Fibroblast of lung (primary cell): ENCODE results near the gene NFATC2. TPM values are rescaled to one million over a fixed set of nuclear protein-coding genes. Genes with fewer than 3 reads are reported as not detected.
"Not testable (repeated sequence)": the region's sequence is repeated elsewhere in the genome, so short reads cannot be mapped to it uniquely, and the experiment has no call there.

Experiments
- DNase-seq, 2 donors: peaks; one replicate each; pipeline versions ENCODE4 v3.0.0 to v3.0.0-alpha.2; 2010; ENCODE audit warnings: low read depth in 2 of 2
- H2AFZ ChIP-seq: 2 replicates; pipeline ENCODE4 v1.5.1; 2012; ENCODE audit warnings: low read length, control low read depth, inconsistent platforms
- H3K27ac ChIP-seq: 2 replicates; pipeline ENCODE4 v1.5.1; 2011; ENCODE audit warnings: low read length, control low read depth; ENCODE audit not compliant: insufficient read depth
- H3K27me3 ChIP-seq: 2 replicates; pipeline ENCODE4 v1.5.1; 2011; ENCODE audit warnings: mild to moderate bottlenecking, low read length; ENCODE audit not compliant: control insufficient read depth, insufficient read depth
- H3K36me3 ChIP-seq: 2 replicates; pipeline ENCODE4 v1.5.1; 2011; ENCODE audit warnings: low read length; ENCODE audit not compliant: control insufficient read depth, insufficient read depth
- H3K4me1 ChIP-seq: 2 replicates; pipeline ENCODE4 v1.5.1; 2011; ENCODE audit warnings: low read length; ENCODE audit not compliant: control insufficient read depth, insufficient read depth; ENCODE audit errors: extremely low read depth
- H3K4me2 ChIP-seq: 2 replicates; pipeline ENCODE4 v1.5.1; 2011; ENCODE audit warnings: low read length, control low read depth; ENCODE audit not compliant: insufficient read depth; ENCODE audit errors: extremely low read depth
- H3K4me3 ChIP-seq, 4 experiments: fragments of 200-600 bp in 1 of 4; sonication (generic) in 1 of 4; replicated peaks in 1 of 4; 2 replicates each; pipeline ENCODE4 v1.5.1; 2011 to 2016; ENCODE audit warnings: low read length in 4 of 4, low read depth in 3 of 4, mild to moderate bottlenecking in 3 of 4, control low read depth in 2 of 4, inconsistent platforms in 1 of 4, mixed read lengths in 1 of 4; ENCODE audit not compliant: insufficient read depth in 1 of 4; ENCODE audit errors: control extremely low read depth in 1 of 4
- H3K79me2 ChIP-seq: 2 replicates; pipeline ENCODE4 v1.5.1; 2012; ENCODE audit warnings: mild to moderate bottlenecking, low read length, inconsistent platforms; ENCODE audit not compliant: control insufficient read depth, insufficient read depth
- H3K9ac ChIP-seq: 2 replicates; pipeline ENCODE4 v1.5.1; 2011; ENCODE audit warnings: mild to moderate bottlenecking, low read length, control low read depth; ENCODE audit not compliant: insufficient read depth
- H3K9me3 ChIP-seq: 2 replicates; pipeline ENCODE4 v1.5.1; 2012; ENCODE audit warnings: low read depth, low read length; ENCODE audit not compliant: control insufficient read depth, insufficient read depth
- H4K20me1 ChIP-seq: 2 replicates; pipeline ENCODE4 v1.5.1; 2011; ENCODE audit warnings: low read length; ENCODE audit not compliant: control insufficient read depth, insufficient read depth; ENCODE audit errors: extremely low read depth
- EZH2 ChIP-seq: IDR thresholded peaks from 2 replicates; pipeline ENCODE4 v1.5.1; 2012; ENCODE audit warnings: low read length, control low read depth, mild to moderate bottlenecking; ENCODE audit errors: missing control alignments
- polyA plus RNA-seq, 2 donors: library from polyadenylated mRNA; depleted of rRNA in 1 of 2; stranded (reverse) in 1 of 2; unstranded in 1 of 2; fragments of >200 nt; gene quantifications; 2 replicates each; pipeline ENCODE4 v1.2.1, GENCODE V29; 2011 to 2012; ENCODE audit warnings: missing spikeins in 1 of 2
- total RNA-seq: library from RNA; depleted of rRNA; stranded (reverse); fragments of >200 nt; gene quantifications from 2 replicates; pipeline ENCODE4 v1.2.1, GENCODE V29; 2014
- TF ChIP-seq, protein P1 (sequence below), 2 donors: IDR thresholded peaks in 1 of 2; conservative IDR thresholded peaks in 1 of 2; 1 replicate in 1 of 2; 2 replicates in 1 of 2; pipeline ENCODE4 v1.5.1; 2011 to 2012; ENCODE audit warnings: low read length in 2 of 2, control low read depth in 1 of 2, inconsistent platforms in 1 of 2, low read depth in 1 of 2, mild to moderate bottlenecking in 1 of 2

NFATC2 gene
- total and polyA plus RNA-seq, 2 donors (not counting 1 experiment from before 2014, with no cell fraction given) = 0.50 to 1.2 TPM

DNA sequence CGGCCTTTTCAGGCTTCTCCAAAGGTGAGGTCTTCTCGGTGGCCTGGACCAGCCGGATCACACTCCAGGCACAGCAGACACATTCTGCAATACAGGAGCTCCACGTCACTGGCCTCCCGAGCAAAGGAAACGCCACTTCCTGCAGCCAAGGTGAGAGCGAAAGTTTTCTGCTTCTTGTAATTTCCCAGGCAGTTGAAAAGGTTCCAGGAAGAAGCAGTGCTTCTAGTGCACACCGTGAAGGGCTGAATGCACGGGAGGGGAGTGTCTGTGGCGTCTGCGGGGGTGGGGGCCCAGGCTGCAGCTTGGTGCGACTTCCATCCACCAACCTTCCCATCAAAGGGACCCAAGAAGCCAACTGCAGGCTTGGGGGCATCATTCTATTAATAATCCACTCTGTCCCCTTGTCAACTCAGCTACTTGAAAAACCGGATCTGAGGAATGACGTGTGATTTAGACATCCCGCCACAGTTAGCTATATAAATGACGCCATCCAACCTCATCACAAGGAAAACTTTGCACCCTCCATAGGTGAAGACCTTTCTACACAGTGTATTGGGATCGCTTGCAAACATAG, 61.1 kb downstream of the NFATC2 start:
- H3K27me3 ChIP-seq = no peaks in the 10 kb centered on the region
- no peaks in the 10 kb centered on the region for H3K9me3 ChIP-seq
- H3K4me1 ChIP-seq = no peaks in the 10 kb centered on the region
- DNase-seq = no peak
- no peak overlapping the region for H3K9ac ChIP-seq
- TF ChIP-seq EZH2 = no peak
- TF ChIP-seq, protein P1, sequence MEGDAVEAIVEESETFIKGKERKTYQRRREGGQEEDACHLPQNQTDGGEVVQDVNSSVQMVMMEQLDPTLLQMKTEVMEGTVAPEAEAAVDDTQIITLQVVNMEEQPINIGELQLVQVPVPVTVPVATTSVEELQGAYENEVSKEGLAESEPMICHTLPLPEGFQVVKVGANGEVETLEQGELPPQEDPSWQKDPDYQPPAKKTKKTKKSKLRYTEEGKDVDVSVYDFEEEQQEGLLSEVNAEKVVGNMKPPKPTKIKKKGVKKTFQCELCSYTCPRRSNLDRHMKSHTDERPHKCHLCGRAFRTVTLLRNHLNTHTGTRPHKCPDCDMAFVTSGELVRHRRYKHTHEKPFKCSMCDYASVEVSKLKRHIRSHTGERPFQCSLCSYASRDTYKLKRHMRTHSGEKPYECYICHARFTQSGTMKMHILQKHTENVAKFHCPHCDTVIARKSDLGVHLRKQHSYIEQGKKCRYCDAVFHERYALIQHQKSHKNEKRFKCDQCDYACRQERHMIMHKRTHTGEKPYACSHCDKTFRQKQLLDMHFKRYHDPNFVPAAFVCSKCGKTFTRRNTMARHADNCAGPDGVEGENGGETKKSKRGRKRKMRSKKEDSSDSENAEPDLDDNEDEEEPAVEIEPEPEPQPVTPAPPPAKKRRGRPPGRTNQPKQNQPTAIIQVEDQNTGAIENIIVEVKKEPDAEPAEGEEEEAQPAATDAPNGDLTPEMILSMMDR (conservative IDR thresholded peaks at IDR 0.05 in 1 of 2, IDR thresholded peaks at IDR 0.05 in 1 of 2; ENCODE audit: low read depth in 1 of 2, low read length in 2 of 2) = no peak
- H2AFZ ChIP-seq = no peak overlapping the region
- H3K79me2 ChIP-seq = no peaks in the 10 kb centered on the region
- no peak overlapping the region for H3K4me3 ChIP-seq
- H3K27ac ChIP-seq = no peak overlapping the region
- H3K36me3 ChIP-seq = no peaks in the 10 kb centered on the region
- no peaks in the 10 kb centered on the region for H4K20me1 ChIP-seq
- H3K4me2 ChIP-seq = no peak overlapping the region

DNA sequence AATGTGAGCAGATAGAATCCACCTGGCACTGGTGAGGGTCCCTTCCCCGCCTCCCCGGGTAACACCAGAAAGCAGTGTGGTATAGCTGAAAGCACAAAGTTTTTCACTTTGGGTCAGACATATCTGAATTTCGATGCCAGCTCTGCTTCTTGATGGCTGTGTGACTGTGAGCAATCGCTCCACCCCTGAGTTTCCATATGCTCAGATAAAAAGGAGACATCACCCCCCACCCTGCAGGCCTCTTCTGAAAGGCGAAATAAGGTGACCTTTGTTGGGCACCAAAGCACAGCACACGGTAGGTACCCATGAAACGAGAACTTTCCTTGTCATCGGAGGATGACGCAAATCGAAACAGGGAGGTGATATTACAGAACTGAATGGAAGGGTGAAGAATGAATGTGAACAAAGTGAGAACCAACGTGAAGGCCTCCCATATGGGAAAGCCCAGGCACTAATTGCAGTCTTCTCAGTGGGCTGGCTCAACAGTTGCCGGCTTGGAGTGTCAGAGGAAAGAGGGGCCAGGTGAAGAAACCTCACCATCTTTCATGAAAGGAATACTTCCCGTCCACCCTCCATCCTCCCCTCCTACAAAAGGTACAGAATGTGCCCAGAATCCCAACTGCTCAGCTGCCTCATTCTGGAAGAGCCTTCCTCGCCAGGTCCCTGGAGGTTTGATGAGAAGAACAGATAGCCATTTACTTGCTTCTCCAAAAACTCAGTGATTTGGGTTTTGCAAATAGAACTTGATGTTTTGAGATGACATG, 61.8 kb downstream of the NFATC2 start:
- H3K9me3 ChIP-seq = no peaks in the 10 kb centered on the region
- H3K27me3 ChIP-seq = no peaks in the 10 kb centered on the region
- no peak for DNase-seq
- H3K4me2 ChIP-seq = no peak overlapping the region
- H3K4me3 ChIP-seq = no peak overlapping the region
- H2AFZ ChIP-seq = no peak overlapping the region
- H3K4me1 ChIP-seq = no peaks in the 10 kb centered on the region
- H3K79me2 ChIP-seq = no peaks in the 10 kb centered on the region
- no peak overlapping the region for H3K9ac ChIP-seq
- no peak overlapping the region for H3K27ac ChIP-seq
- no peak for TF ChIP-seq EZH2
- TF ChIP-seq, protein P1 (conservative IDR thresholded peaks at IDR 0.05 in 1 of 2, IDR thresholded peaks at IDR 0.05 in 1 of 2; ENCODE audit: low read depth in 1 of 2, low read length in 2 of 2) = no peak
- H4K20me1 ChIP-seq = no peaks in the 10 kb centered on the region
- no peaks in the 10 kb centered on the region for H3K36me3 ChIP-seq

DNA sequence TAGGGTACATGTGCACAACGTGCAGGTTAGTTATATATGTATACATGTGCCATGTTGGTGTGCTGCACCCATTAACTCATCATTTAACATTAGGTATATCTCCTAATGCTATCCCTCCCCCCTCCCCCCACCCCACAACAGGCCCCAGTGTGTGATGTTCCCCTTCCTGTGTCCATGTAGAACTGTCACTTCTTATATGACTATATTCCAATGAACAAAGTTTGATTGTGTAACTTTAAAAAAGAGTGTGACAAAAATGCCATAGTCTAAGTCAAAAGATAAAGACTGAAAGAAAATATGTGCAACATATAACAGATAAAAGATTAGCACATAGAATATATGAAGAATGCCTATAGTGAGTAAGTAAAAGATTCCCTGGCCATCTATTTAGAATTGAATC, 66.4 kb downstream of the NFATC2 start:
- H3K27me3 ChIP-seq, H3K4me2 ChIP-seq, H3K27ac ChIP-seq, H3K4me1 ChIP-seq, H2AFZ ChIP-seq, H3K9ac ChIP-seq, H3K36me3 ChIP-seq, H3K79me2 ChIP-seq, H4K20me1 ChIP-seq, H3K9me3 ChIP-seq, DNase-seq, H3K4me3 ChIP-seq: not testable (repeated sequence)
